ENCODE data around the gene HES7.
"Not testable (repeated sequence)": the region's sequence is repeated elsewhere in the genome, so short reads cannot be mapped to it uniquely, and the experiment has no call there.

Gene HES7

DNA sequence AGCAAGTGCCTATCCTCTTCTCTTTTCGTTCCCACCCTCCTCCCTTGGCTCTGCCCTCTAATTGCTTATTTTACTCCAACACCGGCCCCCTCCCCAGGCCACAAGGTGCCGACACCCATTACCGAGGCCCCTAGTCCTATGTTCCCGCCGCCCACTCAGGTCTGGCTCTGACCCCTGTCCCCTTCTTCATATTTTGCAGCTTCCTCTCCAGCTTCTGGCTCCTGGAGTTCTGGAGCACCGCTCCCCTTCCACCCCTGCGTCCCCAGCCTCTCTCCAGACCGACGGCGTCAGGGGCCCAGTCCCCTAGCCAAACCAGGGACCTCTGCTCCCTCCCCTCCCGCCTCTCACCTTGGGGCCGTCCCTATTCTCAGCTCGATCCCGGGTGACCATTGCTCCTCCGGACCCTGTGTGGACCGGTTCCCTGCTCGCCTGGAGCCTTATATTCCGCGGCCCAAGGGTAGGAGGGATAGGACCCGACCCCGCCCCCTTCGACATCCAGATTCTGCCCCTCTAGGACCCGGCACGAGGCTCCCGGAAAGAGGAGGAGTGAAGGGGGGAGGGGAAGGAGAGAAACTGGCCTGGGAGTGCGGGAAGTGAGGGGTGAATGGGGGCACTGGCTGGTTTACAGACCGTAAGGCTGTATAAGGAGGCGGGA lies at the start of gene HES7:
Gene HES7 (minus strand): TSS at position 412 of the 655 bp plus-strand sequence. CDS start 22 bp downstream, at position 390.
- no peak for DNase-seq (ENCODE audit: low read depth in 3 of 3)

DNA sequence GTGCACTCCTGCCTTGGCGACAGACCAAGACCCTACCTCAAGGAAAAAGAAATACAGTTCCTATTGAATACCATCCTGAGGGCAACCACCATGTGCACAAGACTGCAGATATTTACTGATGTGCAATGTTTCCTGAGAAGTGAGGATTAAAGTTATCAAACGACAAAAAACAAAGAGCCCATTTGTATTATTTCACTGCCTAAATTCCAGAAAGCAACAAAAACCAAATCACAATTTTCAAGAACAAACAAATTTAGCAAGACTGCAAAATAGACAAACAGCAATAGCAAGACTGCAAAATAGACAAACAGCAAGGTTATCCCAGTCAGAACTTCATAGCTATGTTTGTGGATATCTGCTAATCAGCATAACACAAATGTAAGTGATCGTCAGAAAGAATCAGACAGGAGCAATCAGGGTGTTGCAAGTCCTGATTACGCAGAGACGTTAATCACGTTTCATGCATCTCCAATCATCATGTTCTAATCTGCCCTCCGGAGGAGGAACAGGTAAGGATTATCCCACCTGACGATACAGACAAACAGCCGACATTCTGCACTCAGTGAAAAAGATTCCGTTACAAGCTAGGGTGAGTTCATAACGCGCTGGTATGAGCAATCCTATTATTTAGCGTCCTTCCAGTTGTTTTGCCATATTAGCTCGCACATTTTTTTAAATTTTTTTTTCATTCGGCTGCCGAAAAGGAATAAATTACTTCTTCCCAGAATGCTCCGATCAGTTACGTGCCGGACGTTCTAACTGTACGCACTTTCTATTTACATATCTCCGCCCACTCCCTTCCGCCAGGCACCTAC lies 49.4 kb upstream of the HES7 start:
- DNase-seq (ENCODE audit: low read depth in 3 of 3), result peak in 2 of 3 experiments; percentile 62 to 65

- DNase-seq (ENCODE audit: low read depth in 3 of 3), result not testable (repeated sequence)
Observed at GRCh38 chr17:8170186-8170585, 46.3 kb upstream of the HES7 start.

GRCh38 chr17:8167526-8167925 lies 43.6 kb upstream of the HES7 start:
- no peak for DNase-seq (ENCODE audit: low read depth in 3 of 3)

DNA sequence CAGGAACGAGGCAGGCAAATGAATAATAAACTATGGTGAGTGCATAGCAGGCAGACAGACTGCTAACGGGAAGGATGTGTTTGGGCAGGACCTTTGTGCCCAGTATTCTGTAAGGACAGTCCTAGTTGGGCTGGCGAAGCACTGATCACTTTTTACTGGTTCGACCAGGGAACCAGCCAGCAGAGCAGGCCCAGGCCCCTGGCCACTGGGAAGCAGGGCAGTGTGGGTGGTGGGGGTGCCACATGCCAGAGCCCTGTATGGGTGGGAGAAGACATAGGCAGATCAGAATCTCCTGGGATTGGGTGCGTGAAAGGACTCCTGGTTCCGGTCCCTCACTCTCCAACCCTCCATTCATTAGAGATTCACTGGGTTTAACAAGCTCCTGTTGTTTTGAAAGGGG lies 42.8 kb upstream of the HES7 start:
- DNase-seq (ENCODE audit: low read depth in 3 of 3), result no peak

DNA sequence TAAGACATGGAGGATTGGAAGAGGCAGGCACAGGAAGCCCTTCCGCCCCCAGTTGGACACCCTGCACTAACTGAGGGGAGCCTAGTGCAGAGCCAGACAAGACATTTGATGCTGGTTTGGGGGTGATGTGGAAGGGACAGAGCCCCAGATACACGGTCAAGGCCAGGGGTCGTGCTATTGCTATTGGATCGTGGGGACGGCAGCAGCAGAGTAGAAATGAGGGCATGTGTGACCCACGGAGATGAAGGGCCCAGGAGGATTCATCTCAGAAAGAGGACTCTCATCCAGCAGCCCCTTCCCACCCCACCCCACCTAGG lies 40.9 kb upstream of the HES7 start:
- no peak for DNase-seq (ENCODE audit: low read depth in 3 of 3)

GRCh38 chr17:8163978-8164814 lies 40.3 kb upstream of the HES7 start:
- peak in 2 of 3 experiments; percentile 36 to 51 for DNase-seq (ENCODE audit: low read depth in 3 of 3)

DNA sequence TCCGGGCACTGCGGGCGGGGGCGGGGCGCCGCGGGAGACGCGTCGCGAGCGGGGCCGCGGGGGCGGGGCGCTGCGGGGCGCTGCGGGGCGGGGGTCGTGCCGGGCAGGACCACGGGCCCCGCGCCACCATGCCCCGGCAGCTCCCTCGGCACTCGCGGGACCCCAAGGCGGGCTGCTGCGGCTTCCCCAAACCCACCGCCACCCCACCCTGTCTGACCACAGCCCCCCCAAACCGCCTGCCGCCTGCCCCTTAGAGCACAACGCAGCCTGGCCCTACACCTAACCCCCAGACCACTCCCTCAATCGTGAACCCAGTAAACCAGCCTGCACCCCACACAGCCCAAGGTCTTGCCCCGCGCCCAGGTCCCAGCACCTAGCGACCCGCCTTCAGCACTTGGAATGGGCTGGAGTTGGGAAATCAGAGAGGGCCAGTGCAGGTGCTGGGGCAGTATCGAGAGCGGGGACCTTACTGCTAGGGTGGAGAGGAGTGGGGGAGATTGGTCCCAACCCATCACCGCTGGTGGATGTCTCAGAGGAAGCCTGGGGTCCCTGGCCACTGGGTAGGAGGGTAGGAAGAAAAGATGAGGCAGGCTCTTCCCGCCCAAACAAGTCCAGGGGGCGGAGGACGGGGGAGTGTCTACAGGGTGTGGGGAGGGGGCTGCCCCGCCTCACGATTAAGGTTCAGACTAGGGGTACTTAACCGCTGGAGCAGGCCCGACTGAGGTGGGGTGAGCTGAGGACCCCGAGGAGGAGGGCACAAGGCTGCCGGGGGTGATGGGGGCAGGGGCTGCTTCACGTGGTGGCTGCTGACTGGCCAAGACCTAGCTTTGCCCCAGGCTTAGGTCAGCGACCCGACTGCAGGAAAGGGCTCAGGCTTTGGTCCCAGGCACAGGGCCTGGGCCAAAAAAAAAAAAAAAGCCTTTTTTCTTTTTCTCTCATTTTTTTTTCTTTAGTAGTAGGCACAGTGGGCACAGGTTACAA lies 39.4 kb upstream of the HES7 start:
- no peak for DNase-seq (ENCODE audit: low read depth in 3 of 3)

- DNase-seq (ENCODE audit: low read depth in 3 of 3), result peak; percentile 68 to 70 (median 69)
Observed at GRCh38 chr17:8162233-8162996, 38.5 kb upstream of the HES7 start, which contains the start of gene VAMP2. VAMP2 (minus strand) TSS chr17:8162948; CDS start chr17:8162879, 69 bp downstream.

- no peak for DNase-seq (ENCODE audit: low read depth in 3 of 3)
Observed at GRCh38 chr17:8161289-8162232, 37.7 kb upstream of the HES7 start.

- DNase-seq (ENCODE audit: low read depth in 3 of 3), result no peak
Observed at GRCh38 chr17:8160741-8161221, 36.9 kb upstream of the HES7 start.

- no peak for DNase-seq (ENCODE audit: low read depth in 3 of 3)
Observed at GRCh38 chr17:8160224-8160577, 36.3 kb upstream of the HES7 start.

- DNase-seq (ENCODE audit: low read depth in 3 of 3), result no peak
Observed at GRCh38 chr17:8159459-8160223, 35.7 kb upstream of the HES7 start.

DNA sequence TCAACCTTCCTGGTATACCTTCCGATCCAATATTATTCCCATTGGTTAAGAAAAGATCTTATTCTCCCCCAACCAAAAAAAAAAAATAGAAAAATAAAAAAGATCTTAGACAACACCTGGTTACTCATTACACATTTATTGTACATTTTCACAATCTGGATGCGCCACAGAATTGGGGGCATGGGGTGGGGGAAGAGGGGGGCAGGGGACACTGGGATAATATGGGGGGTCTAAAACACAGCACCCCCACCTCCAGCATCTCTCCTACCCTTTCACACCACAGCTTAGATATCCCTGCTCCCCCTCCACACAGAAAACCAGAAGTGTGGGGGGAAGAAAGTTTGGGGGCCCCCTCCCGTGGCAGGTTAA lies 35.1 kb upstream of the HES7 start:
- DNase-seq (ENCODE audit: low read depth in 3 of 3), result no peak

- peak; percentile 74 to 79 (median 76) for DNase-seq (ENCODE audit: low read depth in 3 of 3)
Observed at GRCh38 chr17:8158267-8159031, 34.5 kb upstream of the HES7 start.

GRCh38 chr17:8156246-8156992 lies 32.5 kb upstream of the HES7 start:
- DNase-seq (ENCODE audit: low read depth in 3 of 3), result peak; percentile 99 to 100 (median 100)

- no peak for DNase-seq (ENCODE audit: low read depth in 3 of 3)
Observed at GRCh38 chr17:8155996-8156245, 32.0 kb upstream of the HES7 start.

Measured in stimulated activated CD4-positive, alpha-beta T cell treated with anti-CD3 and anti-CD28 coated beads, TNF-alpha, amount 100 ng/mL, for 4 hours (primary cell).